Kidney (tissue), 14 donors: ENCODE data around the gene TEDC2. TPM values are rescaled to one million over a fixed set of nuclear protein-coding genes. Genes with fewer than 3 reads are reported as not detected.

Experiments
- DNase-seq, 5 donors: peaks; one replicate each; pipeline ENCODE4 v3.0.0-alpha.2; 2013 to 2020
- FAIRE-seq: peaks from 2 replicates; lab custom pipeline; 2012; peaks lifted over from hg19 to GRCh38; lab: Jason Lieb, UNC
- H3K27ac ChIP-seq, 2 donors: one replicate each; pipeline ENCODE4 v1.7.0; 2013; ENCODE audit warnings: low read depth in 2 of 2, low read length in 2 of 2, inconsistent platforms in 1 of 2
- H3K27me3 ChIP-seq: one replicate; pipeline ENCODE4 v1.7.1; 2013; ENCODE audit warnings: low read length, inconsistent platforms; ENCODE audit not compliant: control insufficient read depth, insufficient read depth
- H3K36me3 ChIP-seq, 3 donors: one replicate each; pipeline versions ENCODE4 v1.7.0 to v1.7.1; 2013; ENCODE audit warnings: low read length in 3 of 3, control low read depth in 1 of 3, inconsistent platforms in 1 of 3; ENCODE audit not compliant: insufficient read depth in 3 of 3, control insufficient read depth in 2 of 3
- H3K4me1 ChIP-seq, 3 donors: one replicate each; pipeline versions ENCODE4 v1.7.0 to v1.7.1; 2013; ENCODE audit warnings: low read length in 3 of 3, inconsistent platforms in 1 of 3, low read depth in 1 of 3; ENCODE audit not compliant: control insufficient read depth in 2 of 3, insufficient read depth in 2 of 3
- H3K4me3 ChIP-seq, 3 donors: one replicate each; pipeline versions ENCODE4 v1.7.0 to v1.8.1; 2013; ENCODE audit warnings: low read length in 3 of 3, control low read depth in 1 of 3, inconsistent platforms in 1 of 3
- H3K9ac ChIP-seq, 3 donors: one replicate each; pipeline versions ENCODE4 v1.7.0 to v1.7.1; 2013; ENCODE audit warnings: low read length in 3 of 3, control low read depth in 1 of 3, inconsistent platforms in 1 of 3
- H3K9me3 ChIP-seq, 3 donors: one replicate each; pipeline versions ENCODE4 v1.7.0 to v1.7.1; 2013; ENCODE audit warnings: low read length in 3 of 3, control low read depth in 1 of 3, inconsistent platforms in 1 of 3; ENCODE audit not compliant: control insufficient read depth in 2 of 3, insufficient read depth in 1 of 3
- CTCF ChIP-seq: IDR thresholded peaks from 3 replicates; pipeline ENCODE4 v1.5.1; 2012; ENCODE audit warnings: mild to moderate bottlenecking, moderate library complexity, borderline replicate concordance; ENCODE audit not compliant: insufficient read depth; ENCODE audit errors: extremely low read depth
- intact Hi-C: fragments of 100-400 bp; cut with DNase I; formaldehyde crosslinking; loops from one replicate; pipeline ENCODE4 v1.11.1; 2022
- polyA plus RNA-seq: library from polyadenylated mRNA; stranded (reverse); fragments of 350-450 nt; fragmentation: Illumina TruSeq; extraction: RNeasy Lipid Tissue Mini Kit (QIAGEN cat#74804); gene quantifications from one replicate; pipeline ENCODE4 v1.2.3, GENCODE V29; 2014; ENCODE audit warnings: low read depth, low replicate concordance; ENCODE audit not compliant: insufficient read depth
- total RNA-seq: library from RNA; stranded (reverse); fragmentation: NEBNext Ultra II Directional; extraction: Animal tissue kit (Norgen Biotek cat#: 25700); gene quantifications from one replicate; pipeline ENCODE4 v1.2.1, GENCODE V29; 2021
- donor health status: control.
- donor health status: control.
- donor health status: control.
- donor health status: control.
- donor health status: control.
- donor health status: DM: yes; HTN: yes; CAD: no.
- donor health status: Normal renal cell carcinoma (clear cell type).

Gene TEDC2
- total and polyA plus RNA-seq, 2 donors from 2014 or later, result 1.4 to 1.7 TPM

GRCh38 chr16:2493605-2494004, 33.7 kb downstream of the TEDC2 start:
- peak overlapping the region; percentile 16 to 70 for H3K27ac ChIP-seq
- no peak overlapping the region for H3K4me3 ChIP-seq
- H3K9me3 ChIP-seq, result no peaks in the 10 kb centered on the region
- FAIRE-seq, result no peak
- peaks cover 0 to 43% (median 18%) of the 10 kb centered on the region in 3 donors for H3K4me1 ChIP-seq
- no peak for DNase-seq
- intact Hi-C loops, result no loop called here
- H3K36me3 ChIP-seq, result peaks cover 0 to 3% (median 0%) of the 10 kb centered on the region in 3 donors
- H3K27me3 ChIP-seq, result no peaks in the 10 kb centered on the region
- no peak for TF ChIP-seq CTCF
- no peak overlapping the region for H3K9ac ChIP-seq

GRCh38 chr16:2494616-2495015, 34.7 kb downstream of the TEDC2 start:
- H3K27ac ChIP-seq, result peak overlapping the region; percentile 10 to 70
- TF ChIP-seq CTCF, result no peak

GRCh38 chr16:2495041-2495440, 35.1 kb downstream of the TEDC2 start:
- no peak for TF ChIP-seq CTCF
- Histone ChIP-seq H3K4me3 (no peak overlapping the region), H3K27me3 (no peaks in the 10 kb centered on the region), H3K27ac (no peak overlapping the region), H3K4me1 (peaks cover 0 to 47% (median 18%) of the 10 kb centered on the region in 3 donors), H3K36me3 (no peaks in the 10 kb centered on the region), H3K9me3 (no peaks in the 10 kb centered on the region), H3K9ac (no peak overlapping the region)
- no peak for DNase-seq
- intact Hi-C loops, result no loop called here
- FAIRE-seq, result no peak

More at GRCh38 chr16:2494616-2495015, 34.7 kb downstream of the TEDC2 start:
- Histone ChIP-seq H3K9me3 (no peaks in the 10 kb centered on the region), H3K9ac (no peak overlapping the region), H3K27me3 (no peaks in the 10 kb centered on the region), H3K36me3 (peaks cover 0 to 2% (median 0%) of the 10 kb centered on the region in 3 donors), H3K4me3 (no peak overlapping the region), H3K4me1 (peaks cover 0 to 47% (median 18%) of the 10 kb centered on the region in 3 donors)
- DNase-seq (no peak), FAIRE-seq (no peak)
- intact Hi-C loops, result no loop called here
